WERI-Rb-1 (cell line): ENCODE data around the gene CCM2.
"Not testable (repeated sequence)": the region's sequence is repeated elsewhere in the genome, so short reads cannot be mapped to it uniquely, and the experiment has no call there.

Experiments
- DNase-seq: peaks from one replicate; pipeline ENCODE4 v3.0.0-alpha.2; 2020
- H3K27ac ChIP-seq: fragments of 250-450 bp; sonication (Bioruptor Pico); 2 replicates; pipeline ENCODE4 v1.5.1; 2020; ENCODE audit warnings: mild to moderate bottlenecking, moderate library complexity
- H3K27me3 ChIP-seq: fragments of 250-450 bp; sonication (Bioruptor Pico); 2 replicates; pipeline ENCODE4 v1.5.1; 2021; ENCODE audit warnings: mild to moderate bottlenecking, low read depth, moderate library complexity; ENCODE audit not compliant: insufficient read depth, severe bottlenecking
- H3K36me3 ChIP-seq: fragments of 250-450 bp; sonication (Bioruptor Pico); 2 replicates; pipeline ENCODE4 v1.5.1; 2020; ENCODE audit warnings: mild to moderate bottlenecking, moderate library complexity
- H3K4me3 ChIP-seq: 2 replicates; pipeline ENCODE4 v1.5.1; 2011; ENCODE audit warnings: low read depth, mild to moderate bottlenecking, control low read depth, low read length
- H3K9me3 ChIP-seq: fragments of 250-450 bp; sonication (Bioruptor Pico); 2 replicates; pipeline ENCODE4 v1.5.1; 2021; ENCODE audit warnings: mild to moderate bottlenecking, moderate library complexity; ENCODE audit not compliant: severe bottlenecking
- TF ChIP-seq, protein P1 (sequence below): IDR thresholded peaks from 2 replicates; pipeline ENCODE4 v1.5.1; 2011; ENCODE audit warnings: low read depth, mild to moderate bottlenecking, control low read depth, inconsistent platforms, low read length

The CCM2 gene

DNA sequence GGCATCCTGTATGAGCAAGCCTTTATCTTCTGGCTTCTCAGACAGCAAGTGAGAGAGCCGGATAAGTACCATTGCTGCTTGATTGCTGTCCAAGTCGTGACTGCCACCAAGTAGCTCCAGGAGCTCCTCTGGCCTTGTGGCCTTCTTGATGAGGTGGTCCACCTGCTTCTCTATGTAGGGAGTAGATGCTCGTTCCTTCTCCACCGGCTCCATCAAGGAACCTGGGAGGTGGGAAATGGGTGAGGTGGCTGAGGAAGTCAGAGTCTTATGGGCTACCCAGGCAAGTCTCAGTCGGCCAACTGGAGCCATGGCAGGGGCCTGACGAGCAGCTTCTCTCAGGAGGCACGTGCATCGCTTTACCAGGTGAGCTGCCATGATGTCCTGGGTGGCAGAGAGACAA, 108.9 kb downstream of the CCM2 start:
- no peaks in the 10 kb centered on the region for H3K9me3 ChIP-seq
- H3K27ac ChIP-seq: no peak overlapping the region
- no peaks in the 10 kb centered on the region for H3K27me3 ChIP-seq
- TF ChIP-seq, protein P1, sequence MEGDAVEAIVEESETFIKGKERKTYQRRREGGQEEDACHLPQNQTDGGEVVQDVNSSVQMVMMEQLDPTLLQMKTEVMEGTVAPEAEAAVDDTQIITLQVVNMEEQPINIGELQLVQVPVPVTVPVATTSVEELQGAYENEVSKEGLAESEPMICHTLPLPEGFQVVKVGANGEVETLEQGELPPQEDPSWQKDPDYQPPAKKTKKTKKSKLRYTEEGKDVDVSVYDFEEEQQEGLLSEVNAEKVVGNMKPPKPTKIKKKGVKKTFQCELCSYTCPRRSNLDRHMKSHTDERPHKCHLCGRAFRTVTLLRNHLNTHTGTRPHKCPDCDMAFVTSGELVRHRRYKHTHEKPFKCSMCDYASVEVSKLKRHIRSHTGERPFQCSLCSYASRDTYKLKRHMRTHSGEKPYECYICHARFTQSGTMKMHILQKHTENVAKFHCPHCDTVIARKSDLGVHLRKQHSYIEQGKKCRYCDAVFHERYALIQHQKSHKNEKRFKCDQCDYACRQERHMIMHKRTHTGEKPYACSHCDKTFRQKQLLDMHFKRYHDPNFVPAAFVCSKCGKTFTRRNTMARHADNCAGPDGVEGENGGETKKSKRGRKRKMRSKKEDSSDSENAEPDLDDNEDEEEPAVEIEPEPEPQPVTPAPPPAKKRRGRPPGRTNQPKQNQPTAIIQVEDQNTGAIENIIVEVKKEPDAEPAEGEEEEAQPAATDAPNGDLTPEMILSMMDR: no peak
- H3K36me3 ChIP-seq: peaks cover 60% of the 10 kb centered on the region
- DNase-seq: no peak
- no peak overlapping the region for H3K4me3 ChIP-seq

DNA sequence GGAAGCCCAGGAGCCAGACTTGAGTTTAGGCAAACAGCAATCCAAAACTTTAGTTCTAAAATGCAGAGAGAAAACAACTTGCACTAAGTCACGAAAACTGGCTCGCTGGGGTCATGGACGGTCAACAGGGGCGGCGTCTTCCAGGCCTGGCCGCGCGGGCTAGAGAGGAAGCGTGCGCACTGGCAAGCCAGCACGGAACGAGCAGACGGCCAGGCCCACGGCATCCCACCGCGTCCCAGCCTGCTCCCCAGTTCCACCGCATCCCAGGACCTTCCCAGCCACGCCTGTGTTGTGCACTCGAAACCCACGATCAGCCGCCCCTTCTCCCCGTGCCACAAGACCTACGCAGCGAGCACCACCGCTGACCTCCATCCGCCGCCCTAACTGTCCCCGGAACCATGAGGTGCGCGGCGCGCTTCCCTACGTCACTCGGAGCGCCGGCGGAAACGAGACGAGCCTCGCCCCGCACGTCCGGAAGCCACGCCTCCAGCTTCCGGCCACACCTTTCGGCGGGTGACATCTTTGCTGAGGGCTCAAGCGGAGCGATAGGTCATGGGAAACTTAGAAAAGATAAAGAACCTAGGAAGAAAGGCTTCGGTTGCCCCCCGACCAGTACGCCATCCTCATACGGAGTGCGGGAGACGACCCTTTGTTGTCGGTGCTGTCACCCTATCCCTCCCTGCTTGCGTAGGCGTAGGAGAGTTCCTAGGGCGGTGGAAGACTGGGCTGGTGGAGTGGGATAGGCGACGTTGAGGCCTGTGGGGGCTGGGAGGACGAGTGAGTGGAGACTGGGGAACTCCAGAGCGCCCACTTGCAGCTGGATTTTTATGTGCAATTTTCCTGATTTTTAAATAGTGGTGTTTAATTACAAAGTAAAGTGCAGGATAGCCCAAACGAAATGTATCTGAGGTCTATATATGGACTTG, 111.6 kb downstream of the CCM2 start, which contains the start of gene TBRG4:
TBRG4 (minus strand) TSS at position 400 of the 926 bp plus-strand sequence. CDS start 2,460 bp downstream, outside the sequence.
- DNase-seq: peak; percentile 93
- peak within 1 kb of the TSS; percentile 79 for H3K4me3 ChIP-seq
- TF ChIP-seq, protein P1: peak; percentile 50; the same call in 1 of the 2 replicates

DNA sequence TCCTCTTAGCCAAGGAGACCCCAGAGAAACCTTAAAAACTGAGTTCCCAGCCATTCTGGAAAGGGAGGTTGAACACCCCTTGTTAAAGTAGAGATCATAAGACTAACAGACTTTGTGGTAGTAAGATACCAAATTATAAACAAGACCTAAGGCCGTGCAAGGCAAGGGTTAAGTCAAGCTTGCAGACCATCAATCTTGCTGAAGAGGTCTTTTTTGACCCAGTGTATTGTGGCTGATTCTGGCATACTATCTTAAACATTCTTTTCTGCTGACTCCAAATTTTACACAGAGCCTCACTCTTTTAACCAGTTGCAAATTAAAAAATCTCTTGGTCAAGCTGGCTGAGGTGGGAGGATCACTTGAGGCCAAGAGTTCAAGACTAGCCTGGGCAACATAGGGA, 112.6 kb downstream of the CCM2 start:
- TF ChIP-seq, protein P1: no peak
- no peak overlapping the region for H3K27ac ChIP-seq
- no peak overlapping the region for H3K4me3 ChIP-seq

More for the DNA sequence above, 111.6 kb downstream of the CCM2 start, which contains the start of gene TBRG4:
- H3K27ac ChIP-seq: peak within 1 kb of the TSS; percentile 93
- H3K36me3 ChIP-seq: peaks cover 33% of the 10 kb centered on the region
- peaks cover 3% of the 10 kb centered on the region for H3K9me3 ChIP-seq
- no peaks in the 10 kb centered on the region for H3K27me3 ChIP-seq

DNA sequence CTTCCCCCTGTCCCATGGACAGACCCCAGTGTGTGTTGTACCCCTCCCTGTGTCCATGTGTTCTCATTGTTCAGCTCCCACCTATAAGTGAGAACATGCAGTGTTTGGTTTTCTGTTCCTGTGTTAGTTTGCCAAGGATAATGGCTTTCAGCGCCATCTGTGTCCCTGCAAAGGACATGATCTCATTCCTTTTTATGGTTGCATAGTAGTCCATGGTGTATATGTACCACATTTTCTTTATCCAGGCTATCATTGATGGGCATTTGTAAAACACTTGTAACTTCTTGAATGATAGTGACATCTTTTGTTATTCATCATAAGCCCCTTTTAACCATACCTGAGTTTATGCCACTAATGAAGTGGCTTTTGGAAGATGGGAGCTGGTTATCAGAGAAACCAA, 114.3 kb downstream of the CCM2 start:
- DNase-seq, H3K9me3 ChIP-seq, H3K36me3 ChIP-seq, H3K27me3 ChIP-seq, H3K27ac ChIP-seq, H3K4me3 ChIP-seq: not testable (repeated sequence)

More for the DNA sequence above, 112.6 kb downstream of the CCM2 start:
- DNase-seq: no peak
- H3K27me3 ChIP-seq: no peaks in the 10 kb centered on the region
- peaks cover 3% of the 10 kb centered on the region for H3K9me3 ChIP-seq
- peaks cover 22% of the 10 kb centered on the region for H3K36me3 ChIP-seq

DNA sequence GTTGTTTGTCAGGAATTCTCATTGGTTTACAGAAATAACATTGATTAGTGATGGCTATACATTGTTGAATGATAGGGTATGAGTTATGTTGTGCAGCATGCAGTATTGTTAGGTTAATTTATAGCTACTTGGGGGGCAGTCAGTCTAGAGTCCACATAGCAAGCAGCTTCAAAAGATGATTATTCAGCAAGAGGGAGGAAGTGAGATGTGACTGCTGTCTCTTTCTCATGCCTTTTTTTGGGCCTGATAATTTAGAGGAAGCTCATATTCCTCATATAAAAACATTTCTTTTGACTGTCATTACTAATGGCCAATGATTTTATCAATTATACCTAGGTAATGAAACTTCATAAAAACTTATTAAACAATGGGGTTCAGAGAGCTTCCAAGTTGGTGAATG, 114.9 kb downstream of the CCM2 start:
- Histone ChIP-seq H3K4me3 (no peak overlapping the region), H3K36me3 (peaks cover 5% of the 10 kb centered on the region), H3K27me3 (no peaks in the 10 kb centered on the region), H3K27ac (no peak overlapping the region), H3K9me3 (peaks cover 3% of the 10 kb centered on the region)
- DNase-seq: no peak
- TF ChIP-seq, protein P1: no peak

DNA sequence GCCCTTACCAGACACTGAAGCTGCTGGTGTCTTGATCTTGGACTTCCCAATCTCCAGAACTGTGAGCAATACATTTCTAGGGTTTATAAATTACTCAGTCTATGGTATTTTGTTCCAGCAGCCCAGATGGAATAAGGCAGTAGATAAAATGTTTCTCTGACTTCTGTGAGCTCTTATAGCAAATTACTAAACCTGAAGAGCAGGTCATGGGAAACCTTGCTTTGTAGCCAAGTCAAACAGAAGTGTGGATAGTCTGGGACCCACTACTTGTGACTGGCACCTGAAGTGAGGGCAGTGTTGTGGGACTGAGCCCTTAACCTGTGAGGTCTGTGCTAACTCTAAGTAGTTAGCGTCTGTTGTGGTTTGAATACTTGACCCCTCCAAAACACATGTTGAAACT, 116.0 kb downstream of the CCM2 start:
- no peak for DNase-seq
- TF ChIP-seq, protein P1: no peak
- no peak overlapping the region for H3K27ac ChIP-seq
- H3K9me3 ChIP-seq: peaks cover 3% of the 10 kb centered on the region
- H3K36me3 ChIP-seq: peaks cover under 1% of the 10 kb centered on the region; the same call in 1 of the 2 replicates
- no peaks in the 10 kb centered on the region for H3K27me3 ChIP-seq
- no peak overlapping the region for H3K4me3 ChIP-seq
